Brain microvascular endothelial cell (primary cell): Measurements from ENCODE around the gene CKMT1B.
"Not testable (repeated sequence)": the region's sequence is repeated elsewhere in the genome, so short reads cannot be mapped to it uniquely, and the experiment has no call there.

Experiments used
- DNase-seq: peaks from one replicate; pipeline ENCODE4 v3.0.0-alpha.2; 2020
- H3K27ac ChIP-seq: fragments of 250-450 bp; sonication (Bioruptor Pico); 2 replicates; pipeline ENCODE4 v1.5.1; 2020; ENCODE audit warnings: mild to moderate bottlenecking, moderate library complexity
- H3K27me3 ChIP-seq: fragments of 250-450 bp; sonication (Bioruptor Pico); replicated peaks from 2 replicates; pipeline ENCODE4 v1.5.1; 2020; ENCODE audit warnings: mild to moderate bottlenecking
- H3K36me3 ChIP-seq: fragments of 250-450 bp; sonication (Bioruptor Pico); replicated peaks from 2 replicates; pipeline ENCODE4 v1.5.1; 2020; ENCODE audit warnings: mild to moderate bottlenecking
- H3K4me3 ChIP-seq: 2 replicates; pipeline ENCODE4 v1.5.1; 2011; ENCODE audit warnings: low read depth, mild to moderate bottlenecking, control low read depth, low read length, moderate library complexity
- in situ Hi-C: cut with HindIII; loops from 2 replicates; pipeline ENCODE4 v1.10.0; 2017; ENCODE audit warnings: low sequenced_read_pairs, low pct_ligation_motif_present
- TF ChIP-seq, protein P1 (sequence below): IDR thresholded peaks from 2 replicates; pipeline ENCODE4 v1.5.1; 2011; ENCODE audit warnings: low read depth, mild to moderate bottlenecking, moderate library complexity, low read length, control low read depth, inconsistent platforms; ENCODE audit errors: missing control alignments

The CKMT1B gene

DNA sequence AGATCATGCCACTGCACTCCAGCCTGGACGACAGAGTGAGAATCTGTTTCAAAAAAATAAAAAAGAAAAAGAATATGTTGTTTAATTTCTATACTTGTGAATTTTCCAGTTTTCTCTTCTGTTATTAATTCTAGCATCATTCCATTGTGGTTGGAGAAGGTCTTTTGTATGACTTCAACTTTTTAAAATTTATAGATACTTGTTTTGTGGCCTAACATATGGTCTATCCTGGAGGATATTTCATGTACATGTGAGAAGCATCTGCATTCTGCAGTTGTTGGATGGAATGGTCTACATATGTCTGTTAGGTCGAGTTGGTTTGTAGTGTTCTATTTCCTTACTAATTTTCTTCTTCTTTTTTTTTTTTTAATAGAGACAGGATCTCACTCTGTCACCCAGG, 40.8 kb upstream of the CKMT1B start:
- Histone ChIP-seq H3K4me3 (no peak overlapping the region), H3K36me3 (no peaks in the 10 kb centered on the region), H3K27ac (no peak overlapping the region), H3K27me3 (no peaks in the 10 kb centered on the region)
- in situ Hi-C loops = no loop called here
- TF ChIP-seq, protein P1, sequence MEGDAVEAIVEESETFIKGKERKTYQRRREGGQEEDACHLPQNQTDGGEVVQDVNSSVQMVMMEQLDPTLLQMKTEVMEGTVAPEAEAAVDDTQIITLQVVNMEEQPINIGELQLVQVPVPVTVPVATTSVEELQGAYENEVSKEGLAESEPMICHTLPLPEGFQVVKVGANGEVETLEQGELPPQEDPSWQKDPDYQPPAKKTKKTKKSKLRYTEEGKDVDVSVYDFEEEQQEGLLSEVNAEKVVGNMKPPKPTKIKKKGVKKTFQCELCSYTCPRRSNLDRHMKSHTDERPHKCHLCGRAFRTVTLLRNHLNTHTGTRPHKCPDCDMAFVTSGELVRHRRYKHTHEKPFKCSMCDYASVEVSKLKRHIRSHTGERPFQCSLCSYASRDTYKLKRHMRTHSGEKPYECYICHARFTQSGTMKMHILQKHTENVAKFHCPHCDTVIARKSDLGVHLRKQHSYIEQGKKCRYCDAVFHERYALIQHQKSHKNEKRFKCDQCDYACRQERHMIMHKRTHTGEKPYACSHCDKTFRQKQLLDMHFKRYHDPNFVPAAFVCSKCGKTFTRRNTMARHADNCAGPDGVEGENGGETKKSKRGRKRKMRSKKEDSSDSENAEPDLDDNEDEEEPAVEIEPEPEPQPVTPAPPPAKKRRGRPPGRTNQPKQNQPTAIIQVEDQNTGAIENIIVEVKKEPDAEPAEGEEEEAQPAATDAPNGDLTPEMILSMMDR = no peak
- no peak for DNase-seq

DNA sequence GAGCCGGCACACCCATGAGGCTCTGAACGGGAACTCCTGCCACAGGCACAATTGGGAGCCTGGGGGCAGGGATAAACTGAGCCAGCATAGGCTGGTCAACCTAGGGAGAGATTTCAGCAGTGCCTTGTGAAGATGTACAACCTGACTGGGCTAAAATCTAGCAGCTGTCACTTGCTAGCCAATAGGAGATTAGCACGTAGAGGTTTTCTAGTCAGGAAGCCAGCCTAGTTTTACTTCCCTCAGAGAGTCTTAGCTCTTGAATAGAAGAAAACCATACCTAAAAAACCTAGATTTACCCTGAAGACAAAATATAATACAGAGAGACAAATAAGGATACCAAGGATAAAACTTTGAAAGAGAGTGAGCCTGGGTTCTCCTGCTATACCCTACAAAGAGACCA, 31.1 kb upstream of the CKMT1B start:
- H3K4me3 ChIP-seq, H3K27ac ChIP-seq, in situ Hi-C loops, H3K27me3 ChIP-seq, H3K36me3 ChIP-seq, DNase-seq: not testable (repeated sequence)

GRCh38 chr15:43563793-43564192, 30.0 kb upstream of the CKMT1B start:
- H3K4me3 ChIP-seq, H3K36me3 ChIP-seq, H3K27me3 ChIP-seq, DNase-seq, in situ Hi-C loops, H3K27ac ChIP-seq: not testable (repeated sequence)

DNA sequence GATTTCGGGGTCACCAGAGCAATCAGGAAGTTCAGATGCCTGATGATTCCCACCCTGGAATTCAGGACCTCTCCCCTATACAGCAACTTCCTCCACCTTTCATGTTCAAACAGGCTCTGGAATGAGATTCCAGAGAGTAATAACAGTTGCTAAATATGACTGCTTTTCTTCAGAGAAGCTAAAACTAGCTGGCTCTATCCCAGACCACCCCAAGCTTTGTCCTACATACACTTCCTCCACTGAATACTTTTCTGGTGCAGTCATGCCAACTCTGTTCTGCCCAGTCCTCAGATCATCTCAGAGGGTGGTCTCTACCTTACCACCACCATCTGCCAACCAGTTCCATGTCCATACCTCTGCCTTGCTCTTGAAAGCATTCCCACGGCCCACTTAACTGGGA, 27.2 kb upstream of the CKMT1B start:
- H3K36me3 ChIP-seq, H3K27ac ChIP-seq, in situ Hi-C loops, H3K4me3 ChIP-seq, DNase-seq, H3K27me3 ChIP-seq: not testable (repeated sequence)

- H3K4me3 ChIP-seq, DNase-seq, H3K27ac ChIP-seq, in situ Hi-C loops, H3K27me3 ChIP-seq, H3K36me3 ChIP-seq: not testable (repeated sequence)
These were observed 19.2 kb upstream of the CKMT1B start for GRCh38 chr15:43574607-43575006.

GRCh38 chr15:43589778-43590466, 3.9 kb upstream of the CKMT1B start, which contains the start of gene PPIP5K1:
Gene PPIP5K1, minus strand, starts transcription at chr15:43590208. Its CDS starts 5,704 bp downstream, at chr15:43584504.
- in situ Hi-C loops, H3K4me3 ChIP-seq: not testable (repeated sequence)

GRCh38 chr15:43592841-43593240, 986 bp upstream of the CKMT1B start:
- H3K4me3 ChIP-seq, H3K27ac ChIP-seq, in situ Hi-C loops, H3K36me3 ChIP-seq, H3K27me3 ChIP-seq, DNase-seq: not testable (repeated sequence)

More at GRCh38 chr15:43589778-43590466, 3.9 kb upstream of the CKMT1B start, which contains the start of gene PPIP5K1:
- not testable (repeated sequence) for H3K27me3 ChIP-seq, H3K27ac ChIP-seq, H3K36me3 ChIP-seq, DNase-seq

DNA sequence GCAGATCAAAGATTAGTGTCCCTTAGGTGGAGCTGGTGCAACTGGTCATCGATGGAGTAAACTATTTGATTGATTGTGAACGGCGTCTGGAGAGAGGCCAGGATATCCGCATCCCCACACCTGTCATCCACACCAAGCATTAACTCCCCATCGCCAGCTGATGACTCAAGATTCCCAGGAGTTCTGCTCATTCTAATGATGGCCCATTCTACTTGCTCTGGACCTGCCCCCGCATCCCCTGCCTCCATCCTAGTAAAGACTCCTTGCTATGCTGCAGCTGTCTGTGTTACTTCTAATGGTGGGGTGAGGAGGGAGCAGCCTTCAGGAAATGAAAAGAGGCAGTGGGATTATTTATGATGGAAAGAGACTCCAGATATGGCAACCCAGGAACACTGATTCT, 5.3 kb downstream of the CKMT1B start:
- in situ Hi-C loops, H3K4me3 ChIP-seq, H3K36me3 ChIP-seq, H3K27me3 ChIP-seq, H3K27ac ChIP-seq, DNase-seq: not testable (repeated sequence)

DNA sequence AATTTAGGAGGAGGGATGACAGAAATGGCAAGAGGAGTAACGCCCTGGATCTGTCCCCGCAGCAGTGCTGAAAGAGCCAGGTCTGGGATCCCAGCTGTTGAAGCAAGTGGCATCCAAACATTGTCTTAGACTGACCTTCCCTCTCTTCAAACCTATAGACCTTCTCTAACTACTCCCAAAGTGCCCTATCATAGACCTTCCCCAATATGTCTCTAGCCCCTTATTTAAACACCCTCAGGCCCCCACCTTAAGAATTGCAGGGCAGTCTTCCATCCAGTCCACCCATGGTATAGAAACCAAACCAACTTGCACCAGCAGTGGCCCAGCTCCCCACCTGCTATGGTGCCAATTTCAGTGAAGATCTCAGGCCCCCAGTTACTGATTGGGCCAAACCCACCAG, 6.4 kb downstream of the CKMT1B start:
- DNase-seq, H3K36me3 ChIP-seq, in situ Hi-C loops, H3K27me3 ChIP-seq, H3K27ac ChIP-seq, H3K4me3 ChIP-seq: not testable (repeated sequence)

- H3K36me3 ChIP-seq, H3K4me3 ChIP-seq, H3K27me3 ChIP-seq, DNase-seq, H3K27ac ChIP-seq, in situ Hi-C loops: not testable (repeated sequence)
These were observed 8.4 kb downstream of the CKMT1B start for GRCh38 chr15:43602233-43602632.

DNA sequence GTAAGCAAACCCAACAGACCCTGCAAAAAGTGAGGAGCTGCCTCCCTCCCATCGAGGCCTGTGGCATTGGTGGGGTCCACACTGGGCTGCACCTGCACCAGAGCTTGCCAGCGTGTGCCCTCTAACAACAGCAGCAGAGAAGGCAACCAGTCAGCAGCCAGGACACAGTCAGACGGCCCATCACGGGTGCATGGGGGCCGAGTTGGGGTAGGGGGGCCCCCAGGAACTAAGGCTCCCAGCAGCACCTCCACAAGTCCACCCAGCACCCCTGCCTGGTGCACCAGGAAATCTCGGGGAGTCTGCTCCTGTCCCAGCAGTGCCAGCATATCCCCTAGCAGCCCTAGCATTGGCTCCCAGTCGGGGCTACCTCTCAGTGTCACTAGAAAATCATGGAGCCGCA, 23.9 kb downstream of the CKMT1B start:
- DNase-seq, H3K27ac ChIP-seq, H3K36me3 ChIP-seq, H3K4me3 ChIP-seq, H3K27me3 ChIP-seq, in situ Hi-C loops: not testable (repeated sequence)

DNA sequence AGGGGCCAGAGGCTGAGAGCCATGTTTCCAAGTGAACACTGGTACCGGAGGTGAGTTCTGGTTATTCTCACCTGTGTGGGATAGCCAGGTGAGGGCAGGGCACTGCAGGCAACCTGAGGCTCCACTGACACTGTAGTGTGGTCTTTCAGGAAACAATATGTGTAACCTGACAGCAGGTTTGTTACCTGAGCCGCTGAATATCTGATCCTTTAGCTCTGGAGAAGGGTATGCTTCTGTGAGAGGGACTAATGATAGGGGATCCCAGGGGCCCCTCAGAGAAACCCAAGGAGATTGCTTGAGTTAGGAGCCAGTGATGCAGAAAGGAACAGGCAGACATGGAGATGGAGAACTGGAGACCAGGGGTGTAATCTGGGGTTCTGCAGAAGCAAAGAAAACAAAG, 24.9 kb downstream of the CKMT1B start, which contains the start of gene STRC:
STRC (minus strand) TSS at position 101 of the 400 bp plus-strand sequence; CDS start at position 23, 78 bp downstream.
- DNase-seq, H3K4me3 ChIP-seq, in situ Hi-C loops, H3K27me3 ChIP-seq, H3K36me3 ChIP-seq, H3K27ac ChIP-seq: not testable (repeated sequence)

DNA sequence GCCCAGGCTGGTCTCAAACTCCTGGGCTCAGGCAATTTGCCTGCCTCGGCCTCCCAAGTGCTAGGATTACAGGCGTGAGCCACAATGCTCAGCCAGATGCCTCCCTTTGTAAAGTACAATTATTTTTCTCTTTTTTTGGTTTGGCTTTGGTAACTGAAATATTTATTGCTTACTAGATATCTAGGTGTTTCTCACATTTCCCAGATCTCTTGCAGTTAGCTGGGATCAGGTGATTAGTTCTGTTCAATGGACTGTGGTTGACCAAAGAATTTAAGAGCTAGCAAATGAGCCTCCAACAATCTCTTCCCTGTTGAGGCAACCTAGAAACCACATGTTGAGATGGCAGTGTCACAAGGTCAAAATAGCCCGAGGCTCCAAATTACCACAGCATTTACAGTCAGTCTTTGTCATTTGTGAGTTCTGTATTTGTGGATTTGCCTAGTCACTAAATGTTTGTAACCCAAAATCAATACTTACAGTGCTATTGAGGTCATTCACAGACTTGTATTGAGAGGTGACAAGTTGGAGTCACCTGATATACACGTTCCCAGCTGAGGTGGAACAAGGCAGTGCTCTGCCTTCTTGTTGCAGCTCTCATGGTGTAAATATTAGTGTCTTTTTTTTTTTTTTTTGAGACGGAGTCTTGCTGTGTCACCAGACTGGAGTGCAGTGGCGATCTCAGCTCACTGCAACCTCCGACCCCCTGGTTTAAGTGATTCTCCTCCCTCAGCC, 28.4 kb downstream of the CKMT1B start:
- DNase-seq, H3K27me3 ChIP-seq, H3K27ac ChIP-seq, in situ Hi-C loops, H3K4me3 ChIP-seq, H3K36me3 ChIP-seq: not testable (repeated sequence)
